Posterior vena cava (tissue), 2 donors: ENCODE results near the gene GRK1. TPM values are rescaled to one million over a fixed set of nuclear protein-coding genes. Genes with fewer than 3 reads are reported as not detected.
"Not testable (repeated sequence)": the region's sequence is repeated elsewhere in the genome, so short reads cannot be mapped to it uniquely, and the experiment has no call there.

ENCODE experiments used
- DNase-seq: peaks from one replicate; pipeline ENCODE4 v3.0.0-alpha.2; 2020; ENCODE audit warnings: low spot score
- intact Hi-C, 2 donors: fragments of 100-400 bp; cut with DNase I; formaldehyde crosslinking; loops; one replicate each; pipeline versions ENCODE4 v1.14.1 to v1.14.2; 2022 to 2023
- total RNA-seq, 2 donors: library from RNA; stranded (reverse); fragmentation: NEBNext Ultra II Directional; extraction: Animal tissue kit (Norgen Biotek cat#: 25700); gene quantifications; one replicate each; pipeline ENCODE4 v1.2.1, GENCODE V29; 2021
- donor health status: DM: yes; HTN: yes; CAD: no.
- donor health status: DM: yes; HTN: yes; CAD: no.

Gene GRK1
- total RNA-seq, 2 donors from 2014 or later, result not detected

DNA sequence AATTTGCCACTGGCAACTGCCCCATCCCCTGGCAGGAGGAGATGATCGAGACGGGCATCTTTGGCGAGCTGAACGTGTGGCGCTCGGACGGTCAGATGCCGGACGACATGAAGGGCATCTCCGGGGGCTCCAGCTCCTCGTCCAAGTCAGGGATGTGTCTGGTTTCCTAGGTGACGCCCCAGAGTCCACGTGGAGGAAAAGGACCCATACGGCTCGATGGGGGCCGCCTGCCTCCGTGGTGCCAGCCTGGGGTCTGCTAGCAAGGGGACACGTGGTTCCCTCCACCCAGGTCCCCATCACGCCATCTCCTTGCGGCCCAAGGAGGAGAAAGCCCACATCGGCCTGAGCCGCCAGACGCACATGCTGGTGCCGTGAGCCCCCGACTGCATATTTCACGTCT lies 68.2 kb downstream of the GRK1 start:
- intact Hi-C loops, result no loop called here
- peak; percentile 70 for DNase-seq

DNA sequence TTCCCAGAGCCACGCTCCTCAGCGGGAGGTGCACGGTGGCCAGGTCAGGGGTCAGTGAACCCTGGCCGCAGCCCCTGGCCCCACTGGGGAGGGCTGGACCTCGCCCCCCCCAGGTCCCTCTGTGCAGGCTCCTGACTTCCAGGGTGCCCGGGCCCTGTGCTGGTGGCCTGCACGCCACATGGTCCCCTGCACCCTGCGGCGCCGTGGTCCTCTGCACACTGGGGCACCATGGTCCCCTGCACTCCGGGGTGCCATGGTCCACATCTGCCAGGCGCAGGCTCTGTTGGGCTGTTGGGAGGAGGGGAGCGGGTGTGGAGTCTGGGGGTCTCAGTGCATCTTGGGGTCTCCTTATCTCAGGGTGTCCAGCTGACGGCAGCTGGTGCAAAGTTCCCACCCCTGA lies 68.7 kb downstream of the GRK1 start:
- intact Hi-C loops, result no loop called here
- peak; percentile 74 for DNase-seq

DNA sequence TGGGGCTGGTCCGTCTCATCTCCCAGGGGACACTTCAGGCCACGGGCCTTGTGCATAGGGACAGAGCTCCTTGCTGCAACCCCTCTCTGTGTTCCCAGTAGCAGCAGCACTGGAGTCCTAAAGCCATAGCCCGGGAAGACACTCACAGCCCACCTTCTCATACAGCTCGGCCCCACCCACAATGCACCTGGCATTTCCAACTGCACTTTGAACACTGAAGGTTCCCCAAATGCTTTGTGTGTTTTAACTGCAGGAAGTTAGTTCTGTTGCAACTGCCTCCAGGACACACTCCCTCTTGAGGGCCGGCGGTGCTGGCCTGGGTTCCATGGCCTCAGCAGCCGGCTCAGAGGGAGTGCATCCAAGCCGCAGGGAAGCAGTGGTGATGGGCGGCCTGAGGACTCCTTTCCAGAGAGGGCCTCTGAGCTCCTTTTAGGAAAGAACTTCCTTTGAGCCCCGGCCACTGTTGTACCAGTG lies 69.3 kb downstream of the GRK1 start:
- intact Hi-C loops, result no loop called here
- DNase-seq, result peak; percentile 72

DNA sequence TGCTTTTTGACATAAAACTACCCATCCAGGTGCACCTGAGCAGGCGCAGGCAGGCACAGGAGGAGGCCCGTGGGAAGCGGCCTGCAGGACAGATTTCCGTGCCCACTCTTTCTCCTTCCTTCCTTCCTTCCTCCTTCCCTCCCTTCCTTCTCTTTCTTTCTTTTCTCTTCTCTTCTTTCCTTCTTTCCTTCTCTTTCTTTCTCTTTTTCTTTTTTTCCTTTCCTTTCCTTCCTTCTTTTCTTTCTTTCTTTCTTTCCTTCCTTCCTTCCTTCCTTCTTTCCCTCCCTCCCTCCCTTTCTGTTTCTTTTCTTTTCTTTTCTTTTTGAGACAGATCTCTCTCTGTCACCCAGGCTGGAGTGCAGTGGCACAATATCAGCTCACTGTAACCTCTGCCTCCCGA lies 70.8 kb downstream of the GRK1 start:
- intact Hi-C loops, result no loop called here
- DNase-seq, result no peak

DNA sequence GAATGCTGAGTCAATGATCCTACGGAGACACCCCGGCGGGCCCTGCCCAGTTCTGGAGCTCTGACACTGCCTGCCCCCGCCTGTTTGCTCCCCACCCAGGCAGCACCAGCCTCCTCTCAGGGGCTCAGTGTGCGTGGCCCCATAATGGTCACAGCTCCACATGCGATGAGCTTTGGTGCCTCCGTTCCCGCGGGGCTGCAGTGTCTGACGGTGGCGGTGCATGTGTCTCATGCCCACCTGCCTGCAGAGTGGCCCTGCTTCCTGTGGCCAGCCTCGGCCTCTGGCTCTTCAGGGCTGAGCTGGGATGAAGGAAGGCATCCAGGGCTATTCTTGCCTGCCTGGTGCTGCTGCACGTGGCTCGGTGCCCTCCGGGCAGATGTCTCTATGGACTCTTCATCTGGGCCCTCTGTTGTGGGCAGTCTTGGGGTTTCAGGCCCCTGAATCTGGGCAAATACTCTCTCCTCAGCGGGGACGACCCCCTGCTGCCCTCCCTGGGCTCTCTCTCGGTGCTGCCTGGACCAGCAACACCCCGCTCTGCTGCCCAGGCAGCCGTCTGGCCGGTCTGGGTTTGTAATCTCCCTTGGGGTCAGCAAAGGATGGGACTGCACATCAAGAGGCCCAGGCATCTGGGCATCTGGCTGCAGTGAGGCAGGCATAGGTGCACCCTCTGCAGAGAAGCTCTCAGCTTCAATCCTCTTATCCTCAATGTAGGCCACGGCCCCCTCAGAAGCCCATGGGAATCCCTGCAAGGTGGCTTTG lies 72.7 kb downstream of the GRK1 start:
- DNase-seq, result peak; percentile 65
- intact Hi-C loops, result no loop called here

DNA sequence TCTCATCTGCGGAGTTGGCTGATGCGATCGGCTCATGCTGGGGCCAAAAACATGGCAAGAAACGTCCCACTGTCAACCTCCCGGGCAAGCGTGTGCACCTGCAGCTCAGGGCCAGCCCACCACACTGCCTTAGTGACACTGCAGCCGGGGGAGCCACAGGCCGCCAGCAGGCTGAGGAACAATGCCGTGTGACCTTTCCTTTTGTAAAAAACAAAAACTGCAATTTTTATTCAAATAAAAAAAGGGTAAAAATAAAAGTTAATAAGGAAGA lies 73.2 kb downstream of the GRK1 start:
- intact Hi-C loops, result no loop called here
- peak; percentile 67 for DNase-seq

DNA sequence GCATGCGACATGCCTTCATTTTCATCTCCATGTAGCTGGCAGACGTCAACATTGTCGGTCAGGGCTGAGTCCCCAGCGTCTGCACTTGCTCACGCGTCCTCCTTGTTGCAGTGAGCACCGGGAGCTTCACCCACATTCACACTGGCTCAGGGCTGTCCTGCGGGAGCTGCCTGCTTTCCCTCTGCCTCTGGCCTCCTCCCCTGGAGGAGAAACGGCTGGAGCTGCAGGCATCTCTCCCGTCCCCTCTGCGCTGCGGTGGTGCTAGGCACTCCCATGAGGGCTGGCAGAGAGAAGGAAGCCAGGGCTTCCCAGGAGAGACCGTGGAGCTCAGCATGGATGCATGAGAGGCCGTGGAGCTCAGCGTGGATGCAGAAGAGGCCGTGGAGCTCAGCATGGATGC lies 73.6 kb downstream of the GRK1 start:
- intact Hi-C loops, result no loop called here
- peak; percentile 77 for DNase-seq

DNA sequence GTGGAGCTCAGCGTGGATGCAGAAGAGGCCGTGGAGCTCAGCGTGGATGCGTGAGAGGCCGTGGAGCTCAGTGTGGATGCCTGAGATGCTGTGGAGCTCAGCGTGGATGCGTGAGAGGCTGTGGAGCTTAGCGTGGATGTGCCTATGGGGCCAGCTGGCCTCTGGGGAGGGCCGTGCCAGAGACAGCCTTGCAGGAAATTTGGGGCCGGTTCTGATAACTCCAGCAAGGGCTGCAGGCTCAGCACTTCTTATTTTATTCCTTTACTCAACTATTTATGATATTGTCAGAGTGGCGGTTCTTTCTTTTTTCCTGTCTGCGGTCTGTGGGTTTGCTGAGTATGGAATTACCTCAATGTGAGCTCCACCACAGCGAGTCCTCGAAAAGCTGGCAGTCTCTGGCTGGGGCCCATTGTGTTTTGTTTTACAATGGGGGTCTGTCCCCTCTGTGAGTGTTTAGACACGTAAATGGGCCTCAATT lies 74.2 kb downstream of the GRK1 start:
- intact Hi-C loops, result no loop called here
- DNase-seq, result peak; percentile 54

DNA sequence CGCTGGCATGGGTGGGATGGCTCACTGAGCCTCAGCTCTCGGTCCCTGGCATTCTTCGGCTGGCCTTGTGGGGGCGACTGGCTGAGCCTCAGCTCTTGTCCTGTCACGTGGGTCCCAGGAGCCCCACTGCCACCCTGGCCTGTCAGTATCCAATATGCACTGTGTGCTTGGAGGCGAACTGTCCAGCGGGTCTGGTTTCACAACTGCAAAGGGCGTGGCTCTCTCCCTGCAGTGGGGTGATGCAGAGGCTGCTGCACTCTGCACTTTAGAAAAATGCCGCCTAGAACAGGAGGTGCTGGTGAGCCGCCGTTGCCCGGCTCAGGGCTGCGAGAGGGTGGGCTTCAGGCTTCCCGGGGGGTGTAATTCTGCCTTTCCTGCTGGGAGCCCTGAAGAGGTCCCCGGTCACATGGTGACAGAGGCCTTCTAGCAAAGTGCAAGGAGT lies 75.0 kb downstream of the GRK1 start:
- DNase-seq, result peak; percentile 85
- intact Hi-C loops, result no loop called here

DNA sequence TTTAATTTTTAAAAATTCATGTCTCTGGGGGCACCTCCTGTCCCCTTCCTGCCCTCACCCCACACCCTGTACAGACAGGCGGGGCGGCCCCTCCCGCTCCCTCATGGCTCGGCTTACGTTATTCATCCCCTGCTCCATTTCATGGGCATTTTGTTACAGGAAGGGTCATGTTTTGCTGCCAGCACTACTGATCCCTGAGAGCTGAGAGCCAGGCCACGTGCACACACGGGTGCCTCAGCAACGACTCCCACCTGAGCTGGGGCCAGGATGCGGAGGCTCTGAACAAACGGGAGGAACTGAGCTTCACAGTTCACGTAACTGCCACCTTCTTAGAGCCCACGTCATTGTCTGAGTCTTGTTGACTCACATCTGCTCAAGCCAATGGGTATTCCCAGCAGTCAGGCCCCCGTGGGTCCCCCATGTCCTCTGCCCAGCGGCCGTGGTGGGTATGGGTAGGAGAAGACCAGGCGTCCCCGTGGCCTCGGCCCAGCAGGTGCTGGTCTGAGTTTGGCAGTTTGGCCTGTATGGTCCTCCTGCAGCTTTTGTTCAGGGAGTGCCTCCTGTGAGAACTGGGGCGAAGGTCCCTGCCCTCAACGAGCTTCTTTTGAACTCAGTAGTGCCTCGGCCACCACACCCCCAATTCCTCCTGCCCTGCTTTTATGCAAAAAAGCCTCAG lies 75.6 kb downstream of the GRK1 start:
- DNase-seq, result peak; percentile 69
- intact Hi-C loops, result no loop called here

DNA sequence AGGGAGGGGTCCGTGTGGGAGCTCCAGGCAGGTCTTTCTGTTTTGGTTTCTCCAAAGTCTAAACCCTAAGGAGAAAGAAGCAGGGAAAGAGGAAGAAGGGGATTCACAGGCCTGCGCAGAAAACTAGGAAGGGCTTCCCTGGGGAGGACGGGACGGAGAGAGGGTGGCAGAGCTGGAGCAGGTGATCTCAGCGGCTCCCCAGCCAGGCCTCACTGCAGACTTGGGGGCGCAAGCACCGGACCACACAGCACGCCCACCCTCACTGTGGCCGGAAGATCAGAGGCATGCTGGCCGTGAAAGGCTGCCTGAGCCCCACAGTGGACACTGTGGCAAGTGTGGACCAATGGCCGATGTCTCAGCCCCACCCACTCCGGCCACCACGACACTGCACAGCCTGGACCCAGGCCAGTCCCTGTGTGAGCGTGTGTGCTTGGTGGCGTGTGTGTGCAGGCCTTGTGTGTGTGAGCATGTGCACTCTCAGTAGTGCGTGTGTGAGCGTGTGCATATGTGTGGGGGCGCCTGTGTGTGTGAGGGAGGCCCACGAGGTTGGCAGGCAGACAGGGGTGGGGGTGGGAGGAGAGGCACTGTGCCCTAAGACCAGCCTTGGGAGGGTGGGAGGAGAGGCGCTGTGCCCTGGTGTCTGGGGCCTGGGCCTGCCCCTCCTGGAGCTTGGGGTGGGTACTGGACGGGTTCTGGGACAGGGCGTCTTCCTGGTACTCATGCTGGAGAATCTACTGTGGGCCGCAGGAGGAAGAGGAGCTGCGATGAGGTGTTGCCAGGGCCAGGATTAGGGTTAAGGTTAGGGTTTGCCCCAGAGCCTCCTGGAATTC lies 76.6 kb downstream of the GRK1 start:
- DNase-seq, result peak; percentile 64
- intact Hi-C loops, result no loop called here

DNA sequence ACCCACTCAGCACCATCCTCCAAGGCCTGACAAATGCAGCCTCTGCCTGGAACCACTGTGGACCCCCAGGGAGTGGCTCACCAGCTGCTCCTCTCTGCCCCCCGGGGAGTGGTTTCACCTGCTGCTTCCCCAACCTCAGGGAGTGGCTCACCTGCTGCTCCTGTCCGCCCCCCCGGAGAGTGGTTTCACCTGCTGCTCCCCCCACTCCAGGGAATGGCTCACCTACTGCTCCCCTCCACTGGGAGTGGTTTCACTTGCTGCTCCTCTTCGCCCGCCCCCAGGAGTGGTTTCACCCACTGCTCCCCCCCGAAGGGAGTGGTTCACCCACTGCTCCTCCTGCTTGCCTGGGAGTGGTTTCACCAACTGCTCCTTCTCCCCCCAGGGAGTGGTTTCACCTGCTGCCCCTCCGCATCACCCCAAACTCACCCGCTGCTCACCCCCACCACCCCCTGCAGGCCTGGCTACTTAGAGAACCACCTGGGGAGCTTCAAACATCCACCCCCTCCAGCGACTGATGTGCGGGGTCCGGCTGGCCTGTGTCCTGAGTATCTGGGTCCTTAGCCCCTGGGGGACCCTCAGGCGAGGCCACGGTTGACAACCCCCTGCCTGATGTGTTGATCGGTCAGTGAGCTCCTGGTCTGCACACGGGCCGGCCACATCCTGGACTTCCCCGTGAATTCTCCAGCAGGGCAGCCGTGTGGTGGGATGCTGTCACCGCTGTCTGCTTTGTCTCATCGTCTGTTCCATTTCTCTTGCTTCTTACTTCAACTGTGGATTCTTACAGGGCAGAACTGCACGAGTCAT lies 77.4 kb downstream of the GRK1 start:
- DNase-seq, result peak; percentile 67
- intact Hi-C loops, result no loop called here

DNA sequence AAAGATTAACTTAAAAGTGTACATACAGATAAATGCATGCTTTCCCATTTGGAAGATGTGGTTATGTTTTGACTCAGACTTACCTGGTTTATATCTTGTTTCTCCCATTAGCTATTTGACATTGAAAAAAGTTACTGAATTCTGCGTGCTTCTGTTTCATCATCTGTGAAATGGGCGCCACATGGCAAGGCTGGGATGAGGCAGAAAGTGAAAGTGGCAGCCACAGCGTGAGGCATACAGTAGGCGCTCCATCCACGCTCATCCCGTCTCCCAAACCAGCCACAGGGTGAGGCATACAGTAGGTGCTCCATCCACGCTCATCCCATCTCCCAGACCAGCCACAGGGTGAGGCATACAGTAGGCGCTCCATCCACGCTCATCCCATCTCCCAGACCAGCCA lies 78.0 kb downstream of the GRK1 start:
- intact Hi-C loops, result no loop called here

DNA sequence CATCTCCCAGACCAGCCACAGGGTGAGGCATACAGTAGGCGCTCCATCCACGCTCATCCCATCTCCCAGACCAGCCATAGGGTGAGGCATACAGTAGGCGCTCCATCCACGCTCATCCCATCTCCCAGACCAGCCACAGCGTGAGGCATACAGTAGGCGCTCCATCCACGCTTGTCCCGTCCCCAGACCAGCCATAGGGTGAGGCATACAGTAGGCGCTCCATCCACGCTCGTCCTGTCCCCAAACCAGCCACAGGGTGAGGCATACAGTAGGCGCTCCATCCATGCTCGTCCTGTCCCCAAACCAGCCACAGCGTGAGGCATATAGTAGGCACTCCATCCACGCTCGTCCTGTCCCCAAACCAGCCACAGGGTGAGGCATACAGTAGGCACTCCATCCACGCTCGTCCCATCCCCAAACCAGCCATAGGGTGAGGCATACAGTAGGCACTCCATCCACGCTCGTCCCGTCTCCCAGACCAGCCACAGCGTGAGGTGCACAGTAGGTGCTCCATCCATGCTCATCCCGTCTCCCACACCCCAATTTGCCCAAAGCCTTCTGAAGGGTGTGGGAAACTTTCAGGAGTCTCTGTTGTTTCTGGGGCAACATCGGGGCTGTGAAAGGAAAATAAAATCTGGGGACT lies 78.6 kb downstream of the GRK1 start:
- peak; percentile 16 for DNase-seq
- intact Hi-C loops, result not testable (repeated sequence)

More for the DNA sequence above, 78.0 kb downstream of the GRK1 start:
- DNase-seq, result peak; percentile 50

DNA sequence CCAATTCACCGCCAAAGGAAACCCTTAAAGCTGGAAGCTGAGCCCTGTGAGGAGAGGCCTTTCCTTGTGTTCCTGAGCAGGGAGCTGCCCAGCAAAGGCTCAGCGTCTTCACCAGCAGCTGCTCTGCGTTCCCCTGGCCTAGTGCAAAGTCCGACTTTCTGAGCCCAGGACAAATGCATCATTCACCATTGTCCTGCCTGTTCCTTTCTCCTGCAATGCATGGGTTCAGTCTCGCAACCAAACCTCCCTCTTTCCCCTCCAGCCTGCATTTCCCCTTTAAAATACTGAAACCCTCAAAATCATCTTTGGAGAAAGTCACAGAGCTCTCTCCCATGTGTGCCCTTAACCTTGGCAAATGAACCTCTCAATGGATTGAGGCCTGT lies 79.1 kb downstream of the GRK1 start:
- intact Hi-C loops, result no loop called here
- DNase-seq, result peak; percentile 16

DNA sequence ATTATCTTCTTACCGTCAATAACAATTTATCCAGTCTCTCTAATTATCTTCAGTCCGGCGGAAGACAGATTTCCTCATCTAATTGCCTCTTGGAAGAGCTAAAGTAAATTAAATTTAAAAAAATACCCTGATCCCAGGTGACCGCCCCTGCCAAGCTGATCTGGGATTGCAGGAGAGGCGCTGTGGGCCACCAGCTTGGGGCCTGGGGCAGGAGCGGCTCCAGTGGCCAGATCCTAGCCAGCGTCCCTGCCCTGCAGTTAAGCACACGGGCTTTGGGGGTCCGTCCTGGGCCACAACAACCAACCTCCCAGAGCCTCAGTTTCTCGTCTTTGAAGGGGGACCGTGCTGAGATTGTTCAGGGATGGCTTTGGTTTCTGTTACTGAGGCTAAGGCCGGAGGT lies 79.7 kb downstream of the GRK1 start:
- DNase-seq, result peak; percentile 50
- intact Hi-C loops, result no loop called here

DNA sequence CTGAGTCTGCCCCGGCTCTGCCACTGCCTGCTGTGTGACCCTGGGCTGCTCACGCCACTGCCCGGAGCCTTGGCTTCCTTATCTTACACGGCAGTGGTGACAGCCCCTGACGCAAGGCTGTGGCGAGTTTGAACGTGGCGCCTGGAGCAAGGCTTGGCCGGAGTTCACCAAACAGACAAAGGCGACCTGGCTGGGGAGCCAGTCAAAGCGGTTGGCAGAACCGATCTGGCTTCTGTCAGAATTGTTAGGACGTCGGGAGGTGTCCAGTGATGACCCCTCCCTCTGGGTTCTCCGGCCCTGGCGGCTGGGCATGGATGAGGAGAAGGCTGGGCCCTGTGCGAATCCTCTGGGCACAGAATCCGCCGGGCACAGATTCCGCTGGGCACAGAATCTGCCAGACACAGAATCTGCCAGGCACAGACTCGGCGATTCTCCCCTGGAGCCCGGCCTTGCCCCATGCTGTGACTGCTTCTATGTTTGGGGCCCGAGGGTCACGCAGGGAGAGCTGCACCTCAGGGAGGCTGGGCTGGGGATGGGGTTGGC lies 80.3 kb downstream of the GRK1 start:
- peak; percentile 78 for DNase-seq
- intact Hi-C loops, result no loop called here

DNA sequence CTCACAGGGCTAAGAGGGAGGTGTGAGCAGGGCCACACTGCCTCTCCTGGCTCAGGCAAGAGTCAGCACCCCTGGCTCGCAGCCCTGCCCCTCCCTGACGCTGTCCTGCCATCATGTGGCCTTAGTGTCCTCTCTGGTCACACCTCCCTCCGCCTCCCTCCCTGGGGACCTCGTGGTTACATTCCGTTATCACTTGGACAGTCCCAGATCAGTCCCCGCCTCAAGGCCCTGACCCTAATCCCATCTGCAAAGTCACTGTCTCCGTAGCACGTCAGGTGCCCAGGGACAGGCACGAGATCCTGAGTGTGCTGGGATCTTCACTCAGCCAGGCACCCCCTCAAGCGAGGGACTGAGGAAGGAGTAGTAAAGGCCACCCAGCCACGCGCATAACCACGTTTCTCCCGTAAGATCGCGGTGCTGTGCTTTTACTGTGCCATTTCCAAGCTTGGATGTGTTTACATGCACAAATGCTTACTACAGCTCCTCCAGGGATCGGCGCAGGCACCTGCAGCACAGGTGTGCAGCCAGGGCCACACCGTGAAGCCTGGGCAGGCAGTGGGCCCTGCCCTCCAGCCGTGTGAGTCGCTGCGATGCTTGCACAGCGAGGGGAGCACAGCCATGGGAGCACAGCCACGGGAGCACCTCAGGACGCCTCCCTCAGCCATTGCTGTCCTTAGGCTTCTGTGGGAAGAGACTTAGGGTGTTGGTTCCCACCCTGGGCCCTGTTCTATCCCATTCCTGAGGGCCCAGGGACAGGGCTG lies 81.3 kb downstream of the GRK1 start:
- intact Hi-C loops, result no loop called here
- peak; percentile 71 for DNase-seq
